GM21786 (cell line): ENCODE measurements around the gene RTTN.

ENCODE experiments used
- ATAC-seq: cut with Tn5 transposase; IDR thresholded peaks from one replicate; pipeline ENCODE4 v1.9.1; 2021; ENCODE audit not compliant: unreplicated experiment

RTTN gene

GRCh38 chr18:70030728-70031127, 174.8 kb downstream of the RTTN start:
- ATAC-seq = no peak

GRCh38 chr18:70029163-70029562, 176.3 kb downstream of the RTTN start:
- peak; percentile 59 for ATAC-seq

GRCh38 chr18:70028734-70029133, 176.8 kb downstream of the RTTN start:
- ATAC-seq = peak; percentile 88

- ATAC-seq = peak; percentile 42
Observed at GRCh38 chr18:70028084-70028483, 177.4 kb downstream of the RTTN start.

- ATAC-seq = no peak
Observed at GRCh38 chr18:70025580-70025979, 179.9 kb downstream of the RTTN start.

GRCh38 chr18:70024829-70025228, 180.7 kb downstream of the RTTN start:
- no peak for ATAC-seq

- ATAC-seq = no peak
Observed at GRCh38 chr18:70024093-70024492, 181.4 kb downstream of the RTTN start.

GRCh38 chr18:70022636-70023035, 182.9 kb downstream of the RTTN start:
- ATAC-seq = no peak

- no peak for ATAC-seq
Observed at GRCh38 chr18:70021498-70021897, 184.0 kb downstream of the RTTN start.

GRCh38 chr18:70021043-70021442, 184.4 kb downstream of the RTTN start:
- ATAC-seq = no peak

GRCh38 chr18:70019991-70020390, 185.5 kb downstream of the RTTN start:
- no peak for ATAC-seq

- ATAC-seq = no peak
Observed at GRCh38 chr18:70019136-70019535, 186.4 kb downstream of the RTTN start.

- no peak for ATAC-seq
Observed at GRCh38 chr18:70015127-70015526, 190.4 kb downstream of the RTTN start.

GRCh38 chr18:70005580-70005979, 199.9 kb downstream of the RTTN start:
- no peak for ATAC-seq

- no peak for ATAC-seq
Observed at GRCh38 chr18:70004696-70005095, 200.8 kb downstream of the RTTN start.

- no peak for ATAC-seq
Observed at GRCh38 chr18:69999656-70000055, 205.8 kb downstream of the RTTN start.

- ATAC-seq = no peak
Observed at GRCh38 chr18:69998523-69998987, 206.9 kb downstream of the RTTN start.

- no peak for ATAC-seq
Observed at GRCh38 chr18:69996951-69997798, 208.3 kb downstream of the RTTN start.

- ATAC-seq = no peak
Observed at GRCh38 chr18:69996417-69996816, 209.1 kb downstream of the RTTN start.

GRCh38 chr18:69995774-69996173, 209.7 kb downstream of the RTTN start:
- no peak for ATAC-seq

GRCh38 chr18:69992776-69993175, 212.7 kb downstream of the RTTN start:
- ATAC-seq = no peak

GRCh38 chr18:69987870-69988269, 217.6 kb downstream of the RTTN start:
- no peak for ATAC-seq

GRCh38 chr18:69985239-69985638, 220.2 kb downstream of the RTTN start:
- no peak for ATAC-seq
